Measurements from ENCODE around the gene ZFPL1. TPM values are rescaled to one million over a fixed set of nuclear protein-coding genes. Genes with fewer than 3 reads are reported as not detected.

The ZFPL1 gene
- total RNA-seq, 4 donors from 2014 or later = 24.0 to 52.2 (median 32.2) TPM

DNA sequence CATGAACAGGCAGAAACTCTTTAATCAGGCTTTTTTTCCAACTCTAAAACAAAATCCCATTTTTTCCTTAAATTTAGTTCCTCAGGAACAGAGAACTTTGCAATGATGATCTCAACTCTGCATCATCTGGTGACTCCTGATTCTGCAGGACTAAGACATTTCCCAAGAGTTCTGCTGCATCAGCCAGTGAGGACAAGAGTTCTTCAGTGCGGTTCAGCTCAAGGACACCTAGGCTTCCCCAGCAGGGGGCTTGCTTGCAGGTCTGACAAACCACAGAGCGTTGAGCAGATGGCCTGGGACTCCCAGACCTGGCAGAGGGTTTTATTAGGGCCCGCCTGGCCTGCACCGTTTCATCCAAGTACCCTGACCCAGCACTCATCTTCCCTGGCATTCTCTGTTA is 6.6 kb upstream of the ZFPL1 start:
- intact Hi-C loops (cut with DNase I) = no loop called here
- H3K36me3 ChIP-seq = no peaks in the 10 kb centered on the region
- H3K27ac ChIP-seq = no peak overlapping the region
- H3K27me3 ChIP-seq = no peaks in the 10 kb centered on the region
- TF ChIP-seq POLR2A (IDR thresholded peaks at IDR 0.05) (no peak), CTCF (IDR thresholded peaks at IDR 0.05) (no peak)
- H3K9me3 ChIP-seq = no peaks in the 10 kb centered on the region
- WGBS, 2 donors = 79 to 83% methylated on average over 1 to 4 of the region's 4 CpGs
- no peak overlapping the region for H3K4me3 ChIP-seq
- peaks cover 0 to under 1% (median 0%) of the 10 kb centered on the region in 3 donors for H3K4me1 ChIP-seq
- DNase-seq = no peak

- H3K4me3 ChIP-seq = no peak overlapping the region
- H3K36me3 ChIP-seq = no peaks in the 10 kb centered on the region
- 45% methylated on average over 3 of the region's 3 CpGs; no CpG with 5 or more reads in 1 of the 2 donors for WGBS, 2 donors
- H3K4me1 ChIP-seq = peaks cover under 1 to 7% (median 1%) of the 10 kb centered on the region in 3 donors
- no peak for DNase-seq
- intact Hi-C loops (cut with DNase I) = no loop called here
- no peak overlapping the region for H3K27ac ChIP-seq
- TF ChIP-seq CTCF (IDR thresholded peaks at IDR 0.05) (peak; percentile 33 to 83 (median 67)), POLR2A (IDR thresholded peaks at IDR 0.05) (no peak)
- no peaks in the 10 kb centered on the region for H3K27me3 ChIP-seq
- no peaks in the 10 kb centered on the region for H3K9me3 ChIP-seq
Observed at GRCh38 chr11:65078151-65078550, 5.9 kb upstream of the ZFPL1 start.

- no peak for DNase-seq
- WGBS, 2 donors = 67 to 85% methylated on average over 2 to 8 of the region's 9 CpGs
- H3K9me3 ChIP-seq = no peaks in the 10 kb centered on the region
- no peaks in the 10 kb centered on the region for H3K27me3 ChIP-seq
- H3K4me1 ChIP-seq = peaks cover 4 to 14% (median 7%) of the 10 kb centered on the region in 3 donors
- intact Hi-C loops (cut with DNase I) = no loop called here
- no peaks in the 10 kb centered on the region for H3K36me3 ChIP-seq
- H3K27ac ChIP-seq = no peak overlapping the region
- no peak overlapping the region for H3K4me3 ChIP-seq
- TF ChIP-seq CTCF (IDR thresholded peaks at IDR 0.05) (no peak), POLR2A (IDR thresholded peaks at IDR 0.05) (no peak)
Observed at GRCh38 chr11:65078786-65079342, 5.2 kb upstream of the ZFPL1 start.

DNA sequence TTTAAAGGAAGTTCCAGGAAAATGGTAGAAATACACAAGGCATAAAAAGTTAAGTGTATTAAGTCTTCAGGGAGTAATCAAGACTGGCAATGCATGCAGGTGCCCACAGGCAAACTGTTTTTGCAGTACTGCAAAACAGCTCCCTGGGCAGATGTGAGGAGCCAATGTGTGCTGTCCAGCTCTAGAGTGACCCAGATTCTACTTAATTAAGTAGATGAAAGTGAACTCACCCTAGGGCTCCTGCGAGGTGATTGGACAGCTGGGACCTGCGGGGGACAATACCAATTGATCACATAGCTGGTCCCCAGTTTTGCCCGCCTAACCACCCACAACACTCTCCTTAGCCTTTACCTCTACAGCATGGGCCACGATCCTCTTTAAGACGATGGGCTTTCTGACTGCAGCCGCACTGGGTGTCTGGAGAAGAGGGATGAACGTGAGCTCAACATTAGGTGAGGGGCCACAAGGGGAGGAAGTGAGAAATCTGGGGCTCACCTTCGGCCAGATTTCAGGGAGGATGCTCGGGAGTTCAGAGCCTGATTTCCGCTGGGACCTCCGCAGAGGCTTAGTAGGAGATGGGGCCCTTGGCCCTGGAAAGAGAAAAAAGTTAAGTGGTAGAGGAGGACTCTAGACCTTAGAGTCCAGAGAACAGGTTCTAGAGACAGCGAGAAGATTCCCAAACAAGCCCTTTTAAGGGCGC is 738 bp upstream of the ZFPL1 start:
- Histone ChIP-seq H3K36me3 (peaks cover 5 to 34% (median 27%) of the 10 kb centered on the region in 3 donors), H3K4me1 (peaks cover 11 to 30% (median 14%) of the 10 kb centered on the region in 3 donors), H3K27ac (peak overlapping the region; percentile 90 to 99 (median 97)), H3K27me3 (no peaks in the 10 kb centered on the region), H3K9me3 (no peaks in the 10 kb centered on the region), H3K4me3 (peak overlapping the region; percentile 44 to 90 (median 79))
- TF ChIP-seq CTCF (IDR thresholded peaks at IDR 0.05) (no peak), POLR2A (IDR thresholded peaks at IDR 0.05) (no peak)
- no peak for DNase-seq
- 2 to 4% methylated on average over 8 to 11 of the region's 13 CpGs for WGBS, 2 donors
- intact Hi-C loops (cut with DNase I) = no loop called here

GRCh38 chr11:65084598-65085375 is 765 bp downstream of the ZFPL1 start:
- DNase-seq = no peak
- Histone ChIP-seq H3K27me3 (no peaks in the 10 kb centered on the region), H3K27ac (peak overlapping the region; percentile 90 to 99 (median 97)), H3K9me3 (no peaks in the 10 kb centered on the region), H3K4me3 (peak overlapping the region; percentile 44 to 90 (median 79)), H3K4me1 (peaks cover 11 to 30% (median 14%) of the 10 kb centered on the region in 3 donors), H3K36me3 (peaks cover 7 to 49% (median 29%) of the 10 kb centered on the region in 3 donors)
- TF ChIP-seq CTCF (IDR thresholded peaks at IDR 0.05) = no peak
- no peak for TF ChIP-seq POLR2A (IDR thresholded peaks at IDR 0.05)
- intact Hi-C loops (cut with DNase I) = no loop called here
- WGBS, 2 donors = 37 to 39% methylated on average over 17 to 23 of the region's 23 CpGs
